CD14-positive monocyte (primary cell): ENCODE results near the gene LSM3. TPM values are rescaled to one million over a fixed set of nuclear protein-coding genes. Genes with fewer than 3 reads are reported as not detected.
A peak's percentile ranks its signal among the peaks of the same experiment; 100 is the strongest.

Experiments used
- DNase-seq, 3 donors: peaks; one replicate each; pipeline ENCODE4 v3.0.0-alpha.2; 2011 to 2022
- H2AFZ ChIP-seq: 2 replicates; pipeline ENCODE4 v1.6.0; 2012; ENCODE audit warnings: mild to moderate bottlenecking, low read depth, low read length, inconsistent platforms; ENCODE audit not compliant: insufficient read depth, poor library complexity, severe bottlenecking
- H3K27ac ChIP-seq, 2 donors: 1 replicate in 1 of 2; 2 replicates in 1 of 2; pipeline ENCODE4 v1.5.1; 2012 to 2013; ENCODE audit warnings: low read length in 2 of 2, control low read depth in 1 of 2, inconsistent platforms in 1 of 2, low read depth in 1 of 2, mild to moderate bottlenecking in 1 of 2
- H3K27me3 ChIP-seq, 2 donors: one replicate each; pipeline versions ENCODE4 v1.6.0 to v1.6.1; 2011 to 2013; ENCODE audit warnings: low read length in 2 of 2; ENCODE audit not compliant: control insufficient read depth in 2 of 2, insufficient read depth in 2 of 2
- H3K36me3 ChIP-seq, 2 donors: replicated peaks in 1 of 2; 1 replicate in 1 of 2; 2 replicates in 1 of 2; pipeline versions ENCODE4 v1.5.1 to v1.6.1; 2012 to 2013; ENCODE audit warnings: low read length in 2 of 2, control low read depth in 1 of 2, inconsistent platforms in 1 of 2, mild to moderate bottlenecking in 1 of 2; ENCODE audit not compliant: insufficient read depth in 2 of 2, control insufficient read depth in 1 of 2
- H3K4me1 ChIP-seq, 2 donors: 1 replicate in 1 of 2; 2 replicates in 1 of 2; pipeline versions ENCODE4 v1.5.1 to v1.6.1; 2012 to 2013; ENCODE audit warnings: low read length in 2 of 2, control low read depth in 1 of 2, inconsistent platforms in 1 of 2, mild to moderate bottlenecking in 1 of 2, moderate library complexity in 1 of 2; ENCODE audit not compliant: insufficient read depth in 2 of 2, control insufficient read depth in 1 of 2
- H3K4me2 ChIP-seq: replicated peaks from 2 replicates; pipeline ENCODE3; 2012; ENCODE audit warnings: low read length, moderate library complexity, mild to moderate bottlenecking; ENCODE audit not compliant: poor library complexity, severe bottlenecking; ENCODE audit errors: extremely low read depth
- H3K4me3 ChIP-seq, 3 experiments: fragments of 200-600 bp in 1 of 3; sonication (generic) in 1 of 3; replicated peaks in 1 of 3; 1 replicate in 2 of 3; 2 replicates in 1 of 3; pipeline ENCODE4 v1.5.1; 2011 to 2013; ENCODE audit warnings: low read length in 3 of 3, mild to moderate bottlenecking in 3 of 3, control low read depth in 2 of 3, low read depth in 2 of 3, inconsistent platforms in 1 of 3, moderate library complexity in 1 of 3
- H3K79me2 ChIP-seq: 2 replicates; pipeline ENCODE4 v1.6.0; 2012; ENCODE audit warnings: mild to moderate bottlenecking, control low read depth, inconsistent platforms, low read length, moderate library complexity; ENCODE audit not compliant: insufficient read depth
- H3K9ac ChIP-seq: 2 replicates; pipeline ENCODE4 v1.6.0; 2017; ENCODE audit warnings: low read length, mild to moderate bottlenecking; ENCODE audit not compliant: insufficient read depth, poor library complexity, severe bottlenecking
- H3K9me3 ChIP-seq, 2 donors: replicated peaks in 1 of 2; 1 replicate in 1 of 2; 2 replicates in 1 of 2; pipeline versions ENCODE4 v1.5.1 to v1.6.1; 2012 to 2013; ENCODE audit warnings: low read length in 2 of 2, control low read depth in 1 of 2; ENCODE audit not compliant: control insufficient read depth in 1 of 2, insufficient read depth in 1 of 2
- H4K20me1 ChIP-seq: 2 replicates; pipeline ENCODE4 v1.6.0; 2012; ENCODE audit warnings: mild to moderate bottlenecking, low read length, control low read depth, moderate library complexity; ENCODE audit not compliant: insufficient read depth
- H3K27ac Mint-ChIP-seq, 7 donors: one replicate each; pipeline ENCODE4 v1.8.0; 2020; ENCODE audit warnings: mild to moderate bottlenecking in 7 of 7, mixed read lengths in 7 of 7, moderate library complexity in 6 of 7, inconsistent platforms in 2 of 7
- H3K27me3 Mint-ChIP-seq, 3 donors: one replicate each; pipeline ENCODE4 v1.8.0; 2021 to 2022; ENCODE audit warnings: low read depth in 3 of 3, mild to moderate bottlenecking in 3 of 3, mixed read lengths in 3 of 3, moderate library complexity in 3 of 3, inconsistent platforms in 1 of 3
- H3K36me3 Mint-ChIP-seq, 2 donors: one replicate each; pipeline ENCODE4 v1.8.0; 2020; ENCODE audit warnings: mixed read lengths in 2 of 2, inconsistent platforms in 1 of 2, mild to moderate bottlenecking in 1 of 2
- H3K4me1 Mint-ChIP-seq: one replicate; pipeline ENCODE4 v1.8.0; 2020; ENCODE audit warnings: mild to moderate bottlenecking, mixed read lengths
- H3K4me3 Mint-ChIP-seq, 2 donors: one replicate each; pipeline ENCODE4 v1.8.0; 2020; ENCODE audit warnings: mild to moderate bottlenecking in 2 of 2, mixed read lengths in 2 of 2, moderate library complexity in 1 of 2
- H3K9me3 Mint-ChIP-seq, 7 donors: one replicate each; pipeline ENCODE4 v1.8.0; 2020 to 2022; ENCODE audit warnings: mixed read lengths in 7 of 7, mild to moderate bottlenecking in 6 of 7, moderate library complexity in 6 of 7, inconsistent platforms in 2 of 7
- CTCF ChIP-seq: fragments of 200-600 bp; IDR thresholded peaks from one replicate; pipeline ENCODE4 v1.8.0; 2022; ENCODE audit warnings: antibody characterized with exemption, mild to moderate bottlenecking
- WGBS: methylation state at CpG from one replicate; pipeline ENCODE4 v1.1.5; 2013; ENCODE audit warnings: missing lambda C conversion rate; ENCODE audit not compliant: insufficient coverage; 5-methylcytosine and 5-hydroxymethylcytosine counted together
- intact Hi-C, 2 donors: fragments of 100-400 bp; cut with micrococcal nuclease; formaldehyde crosslinking; loops; one replicate each; pipeline versions ENCODE4 v1.15.0 to v1.15.1; 2023
- polyA plus RNA-seq, 3 donors: library from polyadenylated mRNA; depleted of rRNA in 1 of 3; unstranded in 2 of 3; stranded (reverse) in 1 of 3; fragments of 300-500 nt in 2 of 3; fragments of >200 nt in 1 of 3; fragmentation: Illumina TruSeq in 2 of 3; gene quantifications; 1 replicate in 2 of 3; 2 replicates in 1 of 3; pipeline ENCODE4 v1.2.3, GENCODE V29; 2012 to 2021

Gene LSM3
- polyA plus RNA-seq, 3 donors = 4.1 to 23.2 (median 19.8) TPM

GRCh38 chr3:14236902-14237301 is 58.3 kb downstream of the LSM3 start:
- Mint-ChIP-seq H3K9me3 (peaks cover 3 to 11% (median 6%) of the 10 kb centered on the region in 7 donors), H3K4me3 (no peak overlapping the region), H3K36me3 (no peaks in the 10 kb centered on the region), H3K27me3 (peaks cover 7 to 20% (median 17%) of the 10 kb centered on the region in 3 donors), H3K4me1 (peaks cover 7% of the 10 kb centered on the region), H3K27ac (no peak overlapping the region)
- Histone ChIP-seq H3K4me1 (peaks cover 0 to 3% of the 10 kb centered on the region in 2 donors), H3K4me2 (no peak overlapping the region), H3K36me3 (no peaks in the 10 kb centered on the region), H3K9ac (no peak overlapping the region), H3K79me2 (no peaks in the 10 kb centered on the region), H2AFZ (no peak overlapping the region), H3K4me3 (no peak overlapping the region), H3K27ac (no peak overlapping the region), H3K27me3 (no peaks in the 10 kb centered on the region), H3K9me3 (no peaks in the 10 kb centered on the region), H4K20me1 (no peaks in the 10 kb centered on the region)
- no peak for TF ChIP-seq CTCF
- no peak for DNase-seq
- intact Hi-C loops = no loop called here
- WGBS = no CpG with 5 or more reads among the region's 3 CpGs

GRCh38 chr3:14237457-14237856 is 58.8 kb downstream of the LSM3 start:
- no peak for TF ChIP-seq CTCF
- Mint-ChIP-seq H3K4me3 (no peak overlapping the region), H3K4me1 (peaks cover 7% of the 10 kb centered on the region), H3K9me3 (peaks cover 3 to 11% (median 6%) of the 10 kb centered on the region in 7 donors), H3K27me3 (peaks cover 7 to 17% (median 15%) of the 10 kb centered on the region in 3 donors), H3K36me3 (no peaks in the 10 kb centered on the region), H3K27ac (peak overlapping the region in 1 of 7 donors; percentile 30)
- Histone ChIP-seq H3K27ac (no peak overlapping the region), H3K36me3 (no peaks in the 10 kb centered on the region), H3K4me3 (no peak overlapping the region), H3K27me3 (no peaks in the 10 kb centered on the region), H3K4me1 (peaks cover 0 to 3% of the 10 kb centered on the region in 2 donors), H3K4me2 (no peak overlapping the region), H3K9ac (no peak overlapping the region), H2AFZ (no peak overlapping the region), H3K9me3 (no peaks in the 10 kb centered on the region), H3K79me2 (no peaks in the 10 kb centered on the region), H4K20me1 (no peaks in the 10 kb centered on the region)
- DNase-seq = no peak
- WGBS = 100% methylated on average over 5 of the region's 6 CpGs
- intact Hi-C loops = no loop called here
